Measurements from ENCODE around the gene GSK3A. TPM values are rescaled to one million over a fixed set of nuclear protein-coding genes. Genes with fewer than 3 reads are reported as not detected.
A peak's percentile ranks its signal among the peaks of the same experiment; 100 is the strongest.

GSK3A gene
- total and polyA plus RNA-seq, 9 of the 15 experiments (the other 6 are each of a cell fraction or from before 2014, with no cell fraction given), result 0.62 to 90.7 (median 33.3) TPM

DNA sequence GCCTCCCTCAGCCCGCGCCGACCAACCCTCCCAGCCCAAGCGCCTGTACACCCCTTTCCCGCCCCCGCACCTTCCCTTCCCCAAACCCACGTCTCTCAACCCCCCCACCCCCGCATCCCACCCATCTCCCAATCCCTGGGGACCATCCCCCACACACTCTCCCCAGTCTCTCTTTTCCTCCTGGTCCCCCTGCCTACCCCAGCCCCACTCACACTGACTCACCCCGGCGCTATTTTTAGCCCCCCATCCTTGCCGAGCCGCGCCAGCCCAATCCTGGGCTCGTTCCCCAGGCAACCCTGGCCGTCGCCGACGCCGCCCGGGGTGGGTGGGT lies 38.4 kb upstream of the GSK3A start:
- Histone ChIP-seq H3K79me2 (ENCODE audit: control insufficient read depth, insufficient read depth, low read length) (peaks cover 60% of the 10 kb centered on the region), H3K9ac (ENCODE audit: insufficient read depth in 1 of 2, low read depth in 2 of 2, low read length in 2 of 2) (peak overlapping the region; percentile 79 to 90; a peak in 3 of 4 replicates), H3K4me3 (peak overlapping the region; percentile 93), H3K4me1 (replicated peaks in 1 of 2; ENCODE audit: control insufficient read depth in 2 of 2, insufficient read depth in 2 of 2, low read length in 2 of 2) (peaks cover 43 to 70% of the 10 kb centered on the region in 2 experiments), H4K20me1 (replicated peaks; ENCODE audit: control insufficient read depth, insufficient read depth, low read length) (0 out of 2 replicates have a peak, but pooled peaks cover 8% of the 10 kb centered on the region), H3K9me3 (replicated peaks; ENCODE audit: control insufficient read depth, insufficient read depth, low read depth, low read length) (no peaks in the 10 kb centered on the region), H3K27ac (ENCODE audit: extremely low read depth, low read depth, low read length) (peak overlapping the region; percentile 69), H3K27me3 (ENCODE audit: control insufficient read depth in 2 of 2, insufficient read depth in 2 of 2, low read length in 2 of 2) (no peaks in the 10 kb centered on the region; a peak in 1 of 5 replicates), H3K9me1 (ENCODE audit: control insufficient read depth, insufficient read depth, low read length) (no peaks in the 10 kb centered on the region), H3K36me3 (ENCODE audit: control insufficient read depth, insufficient read depth, low read length) (peaks cover 15% of the 10 kb centered on the region; the same call in 2 of the 3 replicates), H3K4me2 (ENCODE audit: insufficient read depth, low read length) (peak overlapping the region; percentile 97; the same call in 1 of the 2 replicates), H2AFZ (ENCODE audit: low read depth, low read length) (peak overlapping the region; percentile 90; the same call in 1 of the 2 replicates)
- intact Hi-C loops (cut with micrococcal nuclease) (no loop called here), in situ Hi-C loops (cut with MboI) (no loop called here)
- TF ChIP-seq, protein P1, sequence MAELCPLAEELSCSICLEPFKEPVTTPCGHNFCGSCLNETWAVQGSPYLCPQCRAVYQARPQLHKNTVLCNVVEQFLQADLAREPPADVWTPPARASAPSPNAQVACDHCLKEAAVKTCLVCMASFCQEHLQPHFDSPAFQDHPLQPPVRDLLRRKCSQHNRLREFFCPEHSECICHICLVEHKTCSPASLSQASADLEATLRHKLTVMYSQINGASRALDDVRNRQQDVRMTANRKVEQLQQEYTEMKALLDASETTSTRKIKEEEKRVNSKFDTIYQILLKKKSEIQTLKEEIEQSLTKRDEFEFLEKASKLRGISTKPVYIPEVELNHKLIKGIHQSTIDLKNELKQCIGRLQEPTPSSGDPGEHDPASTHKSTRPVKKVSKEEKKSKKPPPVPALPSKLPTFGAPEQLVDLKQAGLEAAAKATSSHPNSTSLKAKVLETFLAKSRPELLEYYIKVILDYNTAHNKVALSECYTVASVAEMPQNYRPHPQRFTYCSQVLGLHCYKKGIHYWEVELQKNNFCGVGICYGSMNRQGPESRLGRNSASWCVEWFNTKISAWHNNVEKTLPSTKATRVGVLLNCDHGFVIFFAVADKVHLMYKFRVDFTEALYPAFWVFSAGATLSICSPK (IDR thresholded peaks at IDR 0.05; ENCODE audit: borderline replicate concordance), result no peak
- TF ChIP-seq, protein P2, sequence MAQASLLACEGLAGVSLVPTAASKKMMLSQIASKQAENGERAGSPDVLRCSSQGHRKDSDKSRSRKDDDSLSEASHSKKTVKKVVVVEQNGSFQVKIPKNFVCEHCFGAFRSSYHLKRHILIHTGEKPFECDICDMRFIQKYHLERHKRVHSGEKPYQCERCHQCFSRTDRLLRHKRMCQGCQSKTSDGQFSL (CRISPR knock-in tag; IDR thresholded peaks at IDR 0.05), result no peak
- TF ChIP-seq, protein P2 (tag; IDR thresholded peaks at IDR 0.05), result peak in 1 of 2 experiments; percentile 63; a peak in 1 of 4 replicates
- TF ChIP-seq EGR1 (conservative IDR thresholded peaks at IDR 0.05) (peak; percentile 89), SAFB (IDR thresholded peaks at IDR 0.05; ENCODE audit: borderline replicate concordance, low read depth, low read length) (0 out of 2 replicates have a peak, but pooled peaks have one; percentile 0), KAT7 (CRISPR knock-in tag; IDR thresholded peaks at IDR 0.05; ENCODE audit: borderline replicate concordance) (0 out of 2 replicates have a peak, but pooled peaks have one; percentile 15), ZNF311 (CRISPR knock-in tag; IDR thresholded peaks at IDR 0.05) (no peak), MEF2A (IDR thresholded peaks at IDR 0.05; ENCODE audit: control insufficient read depth, low read depth, low read length) (peak; percentile 72; the same call in 1 of the 2 replicates), ZFX (CRISPR knock-in tag; IDR thresholded peaks at IDR 0.05) (0 out of 2 replicates have a peak, but pooled peaks have one; percentile 8)
- FAIRE-seq (no peak), DNase-seq (ENCODE audit: extremely low read depth in 1 of 4, low spot score in 3 of 4) (peak in 3 of 4 experiments; percentile 51 to 69 (median 67)), ATAC-seq (no peak; the same call in 2 of the 3 replicates)
- WGBS (ENCODE audit: insufficient coverage, low coverage, missing lambda C conversion rate), result 2% methylated on average over 11 of the region's 20 CpGs
- ChIA-PET CTCF (ENCODE audit: low intra/inter-chr PET ratio) (interaction anchor here (1.6 to 2.4 kb wide), 2 partner anchors 35 to 147 kb away, joined by 7 to 24 read pairs; no protein-coding TSS in a partner anchor), POLR2A (interaction anchor here (2.8 to 3.6 kb wide), 2 partner anchors 11 to 41 kb away, joined by 10 to 16 read pairs; partner anchors contain the start of gene CIC)
- no TSS peak for BruUV-seq (replicated peaks)
